Jurkat, Clone E6-1 (cell line): ENCODE results near the gene TLR9.

ENCODE experiments used
- DNase-seq: peaks from one replicate; pipeline ENCODE4 v3.0.0-alpha.2; 2011; ENCODE audit warnings: low read depth, low spot score
- H3K4me3 ChIP-seq: 2 replicates; pipeline ENCODE4 v1.5.1; 2011; ENCODE audit warnings: mild to moderate bottlenecking, low read length, control low read depth, moderate library complexity

The TLR9 gene

GRCh38 chr3:52200981-52201679 lies 24.3 kb downstream of the TLR9 start:
- H3K4me3 ChIP-seq, result no peak overlapping the region
- DNase-seq, result no peak

DNA sequence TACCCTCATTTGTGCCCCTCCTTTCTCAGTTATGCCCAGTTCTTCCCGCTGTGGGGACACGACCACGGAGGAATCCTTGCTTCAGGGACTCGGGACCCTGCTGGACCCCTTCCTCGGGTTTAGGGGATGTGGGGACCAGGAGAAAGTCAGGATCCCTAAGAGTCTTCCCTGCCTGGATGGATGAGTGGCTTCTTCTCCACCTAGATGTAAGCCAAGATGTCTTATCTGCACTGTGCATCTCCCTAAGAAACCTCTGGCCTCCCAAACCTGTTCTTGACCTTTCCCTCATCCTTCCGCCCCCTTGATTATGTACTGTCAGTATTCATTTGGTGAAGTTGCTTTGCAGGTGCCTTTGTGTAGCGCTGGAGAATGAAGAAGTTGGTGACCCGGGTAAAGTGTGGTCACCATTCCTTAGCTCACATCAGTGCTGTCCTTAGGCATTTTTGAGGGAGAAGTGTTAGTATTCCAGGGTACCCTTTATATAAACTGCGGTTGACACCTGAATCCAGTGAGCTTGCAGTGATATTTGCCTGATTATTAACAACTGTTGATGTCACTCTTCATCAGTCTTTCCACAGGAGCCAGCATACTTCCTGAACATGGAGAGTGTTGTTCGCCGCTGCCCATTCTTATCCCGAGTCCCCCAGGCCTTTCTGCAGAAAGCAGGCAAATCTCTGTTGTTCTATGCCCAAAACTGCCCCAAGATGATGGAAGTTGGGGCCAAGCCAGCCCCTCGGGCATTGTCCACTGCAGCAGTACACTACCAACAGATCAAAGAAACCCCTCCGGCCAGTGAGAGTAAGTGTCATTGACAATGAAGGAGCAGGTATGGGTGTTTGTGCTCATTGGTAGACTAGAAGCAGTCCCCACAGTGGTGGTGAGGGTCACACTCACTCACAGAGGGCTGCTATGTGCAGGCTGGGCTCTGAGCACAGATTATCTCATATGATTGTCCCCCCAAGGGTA lies 26.5 kb downstream of the TLR9 start:
- peak overlapping the region; percentile 86 for H3K4me3 ChIP-seq
- DNase-seq, result no peak

- H3K4me3 ChIP-seq, result peak within 1 kb of the TSS; percentile 86
- peak; percentile 79 for DNase-seq
These were observed 27.4 kb downstream of the TLR9 start, which contains the start of gene ALAS1 for GRCh38 chr3:52197842-52198625. Gene ALAS1, plus strand, starts transcription at chr3:52198160. Its CDS starts 1,082 bp downstream, at chr3:52199242.

- peak overlapping the region; percentile 86 for H3K4me3 ChIP-seq
- DNase-seq, result no peak
These were observed 28.0 kb downstream of the TLR9 start for GRCh38 chr3:52197499-52197841.

- DNase-seq, result no peak
- no peak overlapping the region for H3K4me3 ChIP-seq
These were observed 28.5 kb downstream of the TLR9 start for GRCh38 chr3:52196977-52197376.

GRCh38 chr3:52195823-52196331 lies 29.6 kb downstream of the TLR9 start:
- DNase-seq, result no peak
- no peak overlapping the region for H3K4me3 ChIP-seq

DNA sequence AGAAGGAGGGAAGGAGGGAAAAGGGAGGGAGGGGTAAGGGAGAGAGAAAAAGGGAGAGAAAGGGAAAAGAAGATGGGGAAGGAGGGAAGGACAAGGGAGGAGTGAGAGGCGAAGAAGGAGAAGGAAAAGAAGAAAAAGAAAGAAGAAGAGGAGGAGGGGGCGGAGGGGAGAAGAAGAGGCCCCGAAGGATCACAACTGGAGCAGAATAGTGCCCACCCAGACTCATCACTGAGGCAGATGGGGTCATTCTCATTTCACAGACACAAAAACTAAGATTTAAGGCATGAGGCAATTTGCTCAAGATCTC lies 30.2 kb downstream of the TLR9 start:
- DNase-seq, result no peak
- H3K4me3 ChIP-seq, result no peak overlapping the region

DNA sequence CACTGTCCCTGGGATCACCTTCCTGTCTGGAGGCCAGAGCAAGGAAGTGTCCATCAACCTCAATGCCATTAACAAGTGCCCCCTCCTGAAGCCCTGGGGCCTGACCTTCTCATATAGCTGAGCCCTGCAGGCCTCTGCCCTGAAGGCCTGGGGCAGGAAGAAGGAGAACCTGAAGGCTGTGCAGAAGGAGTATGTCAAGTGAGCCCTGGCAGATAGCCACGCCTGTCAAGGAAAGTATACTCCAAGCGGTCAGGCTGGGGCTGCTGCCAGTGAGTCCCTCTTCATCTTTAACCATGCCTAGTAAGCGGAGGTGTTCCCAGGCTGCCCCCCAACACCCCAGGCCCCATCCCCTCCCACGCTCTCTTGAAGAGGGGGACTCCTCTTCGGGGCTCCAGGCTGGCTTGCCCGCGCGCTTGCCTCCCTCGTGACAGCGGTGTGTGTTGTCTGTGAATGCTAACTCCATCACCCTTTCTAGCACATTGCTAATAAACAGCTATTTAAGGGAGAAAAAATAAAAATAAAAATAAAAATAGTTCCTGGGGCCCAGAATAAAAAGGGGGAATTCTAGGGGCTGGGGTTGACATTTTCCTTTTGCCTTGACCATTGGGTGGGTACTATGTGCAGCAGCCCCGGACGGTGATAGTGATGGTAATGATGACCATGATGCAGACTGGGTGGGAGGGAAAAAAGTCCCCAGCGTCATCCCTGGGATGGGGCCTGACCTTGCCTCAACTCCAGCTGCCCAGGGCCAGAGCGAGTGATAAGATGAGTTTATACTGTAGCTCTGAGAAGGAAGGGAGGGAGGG lies 30.8 kb downstream of the TLR9 start:
- DNase-seq, result no peak
- H3K4me3 ChIP-seq, result no peak overlapping the region

GRCh38 chr3:52193065-52193464 lies 32.4 kb downstream of the TLR9 start:
- H3K4me3 ChIP-seq, result no peak overlapping the region
- DNase-seq, result no peak

- DNase-seq, result no peak
- H3K4me3 ChIP-seq, result no peak overlapping the region
These were observed 33.8 kb downstream of the TLR9 start for GRCh38 chr3:52191663-52192062.

- no peak overlapping the region for H3K4me3 ChIP-seq
- no peak for DNase-seq
These were observed 35.0 kb downstream of the TLR9 start for GRCh38 chr3:52190294-52191074.

- DNase-seq, result no peak
- H3K4me3 ChIP-seq, result no peak overlapping the region
These were observed 36.9 kb downstream of the TLR9 start for GRCh38 chr3:52188556-52188955.

GRCh38 chr3:52186729-52187128 lies 38.7 kb downstream of the TLR9 start:
- no peak overlapping the region for H3K4me3 ChIP-seq
- DNase-seq, result no peak

DNA sequence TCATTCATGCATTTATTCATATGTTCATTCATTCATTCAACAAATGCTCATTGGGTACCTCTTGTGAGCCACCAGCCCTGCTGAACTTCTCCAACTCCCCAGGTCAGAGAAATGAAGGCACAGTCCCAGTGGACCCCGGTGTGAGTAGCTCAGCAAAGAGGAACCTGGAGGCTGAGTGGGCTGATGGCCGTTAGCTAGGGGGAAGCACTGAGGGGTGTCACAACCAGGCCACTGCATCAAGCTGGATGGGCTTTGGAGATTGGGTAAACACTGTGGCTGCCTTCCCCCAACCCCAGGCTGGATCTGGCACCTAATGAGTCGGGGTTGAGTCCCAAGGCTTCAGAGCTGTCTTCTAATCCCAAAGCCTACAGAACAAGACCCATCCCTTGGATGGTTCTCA lies 39.6 kb downstream of the TLR9 start:
- DNase-seq, result no peak

GRCh38 chr3:52185311-52185710 lies 40.1 kb downstream of the TLR9 start:
- no peak for DNase-seq
- H3K4me3 ChIP-seq, result no peak overlapping the region

More for the DNA sequence above, 39.6 kb downstream of the TLR9 start:
- H3K4me3 ChIP-seq, result no peak overlapping the region

DNA sequence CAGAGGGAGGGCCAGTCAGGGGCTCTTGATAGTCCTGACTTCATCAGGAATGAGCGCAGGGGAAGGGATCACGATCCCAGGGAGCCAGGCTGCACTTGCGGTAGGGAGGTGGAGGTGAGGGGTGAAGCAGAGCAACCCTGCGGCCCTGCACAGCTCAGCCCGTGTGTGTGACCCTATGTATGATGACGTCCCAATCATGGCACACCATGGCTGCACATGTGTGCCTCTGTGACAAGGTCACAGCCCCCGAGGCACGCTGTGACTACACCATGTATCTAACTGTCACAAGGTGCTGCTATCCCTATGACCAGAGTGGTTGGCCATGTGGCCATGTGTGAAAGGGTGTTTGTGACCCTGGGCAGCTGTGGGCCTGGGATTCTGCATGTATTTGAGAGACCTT lies 40.8 kb downstream of the TLR9 start:
- H3K4me3 ChIP-seq, result no peak overlapping the region
- DNase-seq, result no peak

GRCh38 chr3:52183786-52184445 lies 41.5 kb downstream of the TLR9 start:
- H3K4me3 ChIP-seq, result no peak overlapping the region
- DNase-seq, result no peak

DNA sequence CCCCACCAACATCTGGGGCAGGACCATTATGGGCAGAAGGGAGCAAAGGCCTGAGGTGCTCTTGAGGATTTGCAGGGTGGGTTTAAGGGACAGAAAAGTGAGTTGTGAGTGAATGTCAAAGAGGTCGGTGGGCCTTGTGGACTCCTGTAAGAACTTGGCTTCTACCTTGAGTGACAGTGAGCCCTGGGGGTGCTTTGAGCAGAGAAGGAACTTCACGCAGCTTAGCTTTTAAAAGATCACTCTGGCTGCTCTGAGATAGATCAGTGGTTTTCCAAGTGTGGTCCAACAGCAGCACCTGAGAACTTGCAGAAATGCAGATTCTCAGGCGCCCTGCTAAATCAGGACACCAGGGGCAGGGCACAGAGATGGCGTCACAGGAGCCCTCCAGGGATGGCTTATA lies 42.8 kb downstream of the TLR9 start:
- no peak overlapping the region for H3K4me3 ChIP-seq
- no peak for DNase-seq
